Karpas-422 (cell line): ENCODE data around the gene NELFCD. TPM values are rescaled to one million over a fixed set of nuclear protein-coding genes. Genes with fewer than 3 reads are reported as not detected.

Source experiments
- DNase-seq: peaks from one replicate; pipeline ENCODE4 v3.0.0-alpha.2; 2015
- H2AFZ ChIP-seq: fragments of 200-600 bp; sonication (generic); 2 replicates; pipeline ENCODE4 v1.6.1; 2014; ENCODE audit warnings: antibody characterized with exemption, low read length, mixed read lengths
- H3K27ac ChIP-seq: fragments of 200-600 bp; sonication (generic); 2 replicates; pipeline ENCODE4 v1.5.1; 2014; ENCODE audit warnings: mild to moderate bottlenecking, low read length, moderate library complexity
- H3K27me3 ChIP-seq: fragments of 200-600 bp; sonication (generic); 2 replicates; pipeline ENCODE4 v1.6.1; 2014; ENCODE audit warnings: low read length, mixed read lengths
- H3K36me3 ChIP-seq: fragments of 200-600 bp; sonication (generic); 2 replicates; pipeline ENCODE4 v1.6.1; 2014; ENCODE audit warnings: low read length, mixed read lengths; ENCODE audit not compliant: insufficient read depth
- H3K4me1 ChIP-seq: fragments of 200-600 bp; sonication (generic); 2 replicates; pipeline ENCODE4 v1.6.1; 2014; ENCODE audit warnings: mild to moderate bottlenecking, low read length, mixed read lengths
- H3K4me2 ChIP-seq: fragments of 200-600 bp; sonication (generic); 2 replicates; pipeline ENCODE4 v1.6.1; 2014; ENCODE audit warnings: low read length, low read depth, mild to moderate bottlenecking; ENCODE audit not compliant: poor library complexity, severe bottlenecking
- H3K4me3 ChIP-seq: fragments of 200-600 bp; sonication (generic); 2 replicates; pipeline ENCODE4 v1.5.1; 2014; ENCODE audit warnings: mild to moderate bottlenecking, antibody characterized with exemption, low read length, mixed read lengths
- H3K79me2 ChIP-seq: fragments of 200-600 bp; sonication (generic); 2 replicates; pipeline ENCODE4 v1.6.1; 2014; ENCODE audit warnings: mild to moderate bottlenecking, low read length, mixed read lengths
- H3K9ac ChIP-seq: fragments of 200-600 bp; sonication (generic); 2 replicates; pipeline ENCODE4 v1.6.0; 2014; ENCODE audit warnings: low read length
- H3K9me2 ChIP-seq: fragments of 200-600 bp; sonication (generic), shearing (Covaris generic); replicated peaks from 2 replicates; pipeline ENCODE4 v1.6.0; 2014; ENCODE audit warnings: mild to moderate bottlenecking, low read length, moderate library complexity; ENCODE audit not compliant: insufficient read depth
- H3K9me3 ChIP-seq: fragments of 300-700, 200-600 bp; sonication (generic); 2 replicates; pipeline ENCODE4 v1.6.1; 2014; ENCODE audit warnings: low read length, mixed read lengths
- H4K20me1 ChIP-seq: fragments of 200-600 bp; sonication (generic); 2 replicates; pipeline ENCODE4 v1.6.1; 2014; ENCODE audit warnings: mild to moderate bottlenecking, antibody characterized with exemption, low read length, low read depth; ENCODE audit not compliant: insufficient read depth
- total RNA-seq: library from RNA; depleted of rRNA; stranded (reverse); fragments of >200 nt; shearing (Covaris generic); gene quantifications from 2 replicates; pipeline ENCODE4 v1.2.3, GENCODE V29; 2014; ENCODE audit warnings: low replicate concordance

NELFCD gene
- total RNA-seq, 1 experiment from 2014 or later, result 51.3 TPM

GRCh38 chr20:58965270-58966064 lies 15.6 kb upstream of the NELFCD start:
- Histone ChIP-seq H3K27ac (no peak overlapping the region), H3K9me3 (no peaks in the 10 kb centered on the region), H3K4me3 (no peak overlapping the region), H3K27me3 (no peaks in the 10 kb centered on the region), H3K9me2 (no peaks in the 10 kb centered on the region), H3K4me2 (no peak overlapping the region), H3K79me2 (no peaks in the 10 kb centered on the region), H2AFZ (no peak overlapping the region), H4K20me1 (no peaks in the 10 kb centered on the region), H3K4me1 (peaks cover 10% of the 10 kb centered on the region), H3K36me3 (no peaks in the 10 kb centered on the region), H3K9ac (no peak overlapping the region)
- DNase-seq, result no peak

- no peak overlapping the region for H2AFZ ChIP-seq
Observed at GRCh38 chr20:58967652-58968429, 13.2 kb upstream of the NELFCD start.

GRCh38 chr20:58969439-58969838 lies 11.6 kb upstream of the NELFCD start:
- no peaks in the 10 kb centered on the region for H3K9me2 ChIP-seq
- DNase-seq, result no peak
- no peaks in the 10 kb centered on the region for H3K79me2 ChIP-seq
- no peaks in the 10 kb centered on the region for H3K27me3 ChIP-seq
- H3K4me2 ChIP-seq, result no peak overlapping the region
- H2AFZ ChIP-seq, result no peak overlapping the region
- no peaks in the 10 kb centered on the region for H3K9me3 ChIP-seq
- no peak overlapping the region for H3K27ac ChIP-seq
- H4K20me1 ChIP-seq, result no peaks in the 10 kb centered on the region
- no peaks in the 10 kb centered on the region for H3K36me3 ChIP-seq
- no peak overlapping the region for H3K9ac ChIP-seq
- peaks cover 18% of the 10 kb centered on the region for H3K4me1 ChIP-seq
- H3K4me3 ChIP-seq, result no peak overlapping the region

More at GRCh38 chr20:58967652-58968429, 13.2 kb upstream of the NELFCD start:
- H3K27ac ChIP-seq, result no peak overlapping the region
- no peaks in the 10 kb centered on the region for H3K79me2 ChIP-seq
- no peaks in the 10 kb centered on the region for H4K20me1 ChIP-seq
- H3K36me3 ChIP-seq, result no peaks in the 10 kb centered on the region
- no peak overlapping the region for H3K9ac ChIP-seq
- peaks cover 10% of the 10 kb centered on the region for H3K4me1 ChIP-seq
- no peak overlapping the region for H3K4me3 ChIP-seq
- H3K4me2 ChIP-seq, result no peak overlapping the region
- no peaks in the 10 kb centered on the region for H3K9me3 ChIP-seq
- H3K9me2 ChIP-seq, result no peaks in the 10 kb centered on the region
- no peaks in the 10 kb centered on the region for H3K27me3 ChIP-seq
- DNase-seq, result no peak

DNA sequence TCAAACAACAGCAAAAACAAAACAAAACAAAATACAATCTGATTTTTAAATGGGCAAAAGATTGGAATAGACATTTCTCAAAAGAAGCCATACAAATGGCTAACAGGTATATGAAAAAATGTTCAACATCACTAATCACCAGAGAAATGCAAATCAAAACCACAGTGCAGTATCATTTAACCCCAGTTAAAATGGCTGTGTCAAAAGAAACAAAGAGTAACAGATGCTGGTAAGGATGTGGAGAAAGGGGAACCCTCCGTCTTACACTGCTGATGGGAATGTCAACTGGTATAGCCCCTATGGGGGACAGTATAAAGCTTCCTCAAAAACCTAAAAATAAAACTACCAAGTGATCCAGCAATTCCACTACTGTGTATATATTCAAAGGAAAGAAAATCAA lies 10.9 kb upstream of the NELFCD start:
- Histone ChIP-seq H3K9me3 (no peaks in the 10 kb centered on the region), H3K27me3 (no peaks in the 10 kb centered on the region), H3K4me3 (no peak overlapping the region), H3K27ac (no peak overlapping the region), H3K79me2 (no peaks in the 10 kb centered on the region), H2AFZ (no peak overlapping the region), H3K36me3 (no peaks in the 10 kb centered on the region), H3K9me2 (no peaks in the 10 kb centered on the region), H3K4me2 (peak overlapping the region; percentile 22), H3K9ac (no peak overlapping the region), H3K4me1 (peaks cover 18% of the 10 kb centered on the region), H4K20me1 (no peaks in the 10 kb centered on the region)
- DNase-seq, result no peak

DNA sequence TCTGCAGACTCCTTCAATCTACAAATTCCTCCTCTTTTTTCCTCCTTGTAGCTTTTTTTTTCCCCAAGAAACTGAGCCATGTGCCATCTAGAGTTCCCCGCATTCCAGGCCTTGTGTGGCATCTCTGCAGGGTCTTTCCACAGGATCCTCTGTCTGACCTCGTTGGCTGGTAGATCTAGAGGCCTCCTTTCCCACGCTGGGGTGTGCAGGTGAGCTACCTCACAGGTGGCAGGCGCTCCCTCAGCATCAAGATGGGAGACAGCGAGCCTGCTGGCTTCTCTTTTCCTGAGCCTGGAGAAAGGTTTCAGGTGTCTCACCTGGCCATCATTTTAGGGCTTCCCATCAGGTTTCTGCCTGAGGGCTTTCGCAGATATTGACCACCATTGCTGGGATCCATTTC lies 9.6 kb upstream of the NELFCD start:
- Histone ChIP-seq H3K79me2 (no peaks in the 10 kb centered on the region), H3K4me1 (peaks cover 18% of the 10 kb centered on the region), H3K4me2 (no peak overlapping the region), H3K27ac (no peak overlapping the region), H2AFZ (no peak overlapping the region), H3K4me3 (no peak overlapping the region), H3K9me3 (no peaks in the 10 kb centered on the region), H4K20me1 (no peaks in the 10 kb centered on the region), H3K27me3 (no peaks in the 10 kb centered on the region), H3K9me2 (no peaks in the 10 kb centered on the region), H3K36me3 (no peaks in the 10 kb centered on the region), H3K9ac (no peak overlapping the region)
- DNase-seq, result no peak

GRCh38 chr20:58973179-58973578 lies 7.9 kb upstream of the NELFCD start:
- Histone ChIP-seq H3K36me3 (no peaks in the 10 kb centered on the region), H3K9me2 (no peaks in the 10 kb centered on the region), H3K27ac (no peak overlapping the region), H3K79me2 (no peaks in the 10 kb centered on the region), H4K20me1 (no peaks in the 10 kb centered on the region), H3K9me3 (no peaks in the 10 kb centered on the region), H2AFZ (no peak overlapping the region), H3K4me3 (no peak overlapping the region), H3K4me1 (peaks cover 20% of the 10 kb centered on the region), H3K9ac (no peak overlapping the region), H3K27me3 (no peaks in the 10 kb centered on the region), H3K4me2 (no peak overlapping the region)
- DNase-seq, result no peak

- Histone ChIP-seq H3K9me3 (no peaks in the 10 kb centered on the region), H3K27ac (no peak overlapping the region), H3K4me1 (peaks cover 27% of the 10 kb centered on the region), H3K4me3 (no peak overlapping the region), H3K36me3 (no peaks in the 10 kb centered on the region), H4K20me1 (no peaks in the 10 kb centered on the region), H3K9ac (no peak overlapping the region), H3K9me2 (no peaks in the 10 kb centered on the region), H3K4me2 (no peak overlapping the region), H2AFZ (no peak overlapping the region), H3K79me2 (no peaks in the 10 kb centered on the region), H3K27me3 (no peaks in the 10 kb centered on the region)
- no peak for DNase-seq
Observed at GRCh38 chr20:58973866-58974265, 7.2 kb upstream of the NELFCD start.

DNA sequence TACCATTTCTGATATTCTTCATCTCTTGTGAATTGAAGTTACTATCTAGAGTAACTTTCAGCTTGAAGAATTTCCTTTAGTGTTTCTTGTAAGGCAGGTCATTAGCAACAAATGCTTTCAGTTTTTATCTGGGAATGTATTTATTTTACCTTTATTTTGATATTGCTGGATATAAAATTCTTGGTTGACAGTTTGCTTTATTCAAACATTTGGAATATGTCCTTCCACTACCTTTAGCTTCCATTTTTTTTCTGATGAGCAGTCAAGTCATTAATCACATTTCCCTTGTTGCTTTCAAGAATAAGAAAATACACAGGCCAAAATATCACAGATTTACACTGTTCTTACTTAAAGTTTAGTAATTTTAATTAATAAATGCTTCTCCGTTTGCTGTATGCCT lies 5.7 kb upstream of the NELFCD start:
- no peaks in the 10 kb centered on the region for H4K20me1 ChIP-seq
- no peak overlapping the region for H3K27ac ChIP-seq
- no peak for DNase-seq
- H2AFZ ChIP-seq, result no peak overlapping the region
- no peak overlapping the region for H3K4me2 ChIP-seq
- no peaks in the 10 kb centered on the region for H3K79me2 ChIP-seq
- H3K9me2 ChIP-seq, result no peaks in the 10 kb centered on the region
- H3K36me3 ChIP-seq, result no peaks in the 10 kb centered on the region
- no peak overlapping the region for H3K4me3 ChIP-seq
- H3K9me3 ChIP-seq, result no peaks in the 10 kb centered on the region
- H3K27me3 ChIP-seq, result no peaks in the 10 kb centered on the region
- no peak overlapping the region for H3K9ac ChIP-seq
- peaks cover 24% of the 10 kb centered on the region for H3K4me1 ChIP-seq
